Muscle of leg (tissue), 11 donors: ENCODE data around the gene ZNF574. TPM values are rescaled to one million over a fixed set of nuclear protein-coding genes. Genes with fewer than 3 reads are reported as not detected.

Experiments
- DNase-seq: peaks from one replicate; pipeline ENCODE4 v3.0.0; 2013
- H3K27ac ChIP-seq: one replicate; pipeline ENCODE4 v1.5.1; 2013; ENCODE audit warnings: mild to moderate bottlenecking, low read length, control low read depth
- H3K27me3 ChIP-seq: one replicate; pipeline ENCODE4 v1.6.1; 2013; ENCODE audit warnings: low read length; ENCODE audit not compliant: control insufficient read depth, insufficient read depth
- H3K36me3 ChIP-seq: one replicate; pipeline ENCODE4 v1.6.1; 2013; ENCODE audit warnings: low read length; ENCODE audit not compliant: control insufficient read depth, insufficient read depth
- H3K4me1 ChIP-seq: one replicate; pipeline ENCODE4 v1.6.1; 2013; ENCODE audit warnings: low read length; ENCODE audit not compliant: control insufficient read depth, insufficient read depth
- H3K4me3 ChIP-seq: one replicate; pipeline ENCODE4 v1.5.1; 2013; ENCODE audit warnings: low read length, control low read depth
- H3K9me3 ChIP-seq: replicated peaks from 2 replicates; pipeline ENCODE4 v1.6.1; 2013; ENCODE audit warnings: low read depth, low read length; ENCODE audit not compliant: control insufficient read depth
- WGBS: methylation state at CpG from one replicate; pipeline ENCODE4 v1.1.5; 2013; ENCODE audit warnings: missing lambda C conversion rate; ENCODE audit not compliant: insufficient coverage; 5-methylcytosine and 5-hydroxymethylcytosine counted together
- polyA plus RNA-seq, 8 donors: library from polyadenylated mRNA; unstranded; fragments of 120-200 nt; gene quantifications; one replicate each; pipeline versions ENCODE4 v1.2.1 to v1.2.3, GENCODE V29; 2013; ENCODE audit warnings: inconsistent platforms in 1 of 8, low replicate concordance in 1 of 8; ENCODE audit not compliant: insufficient read length in 8 of 8, insufficient read depth in 1 of 8
- total RNA-seq: library from RNA; stranded (reverse); fragments of 120-200 nt; gene quantifications from one replicate; pipeline ENCODE4 v1.2.4, GENCODE V29; 2013

ZNF574 gene
- total and polyA plus RNA-seq, 9 donors = 6.4 to 13.4 (median 12.0) TPM

- H3K9me3 ChIP-seq = no peaks in the 10 kb centered on the region
- no peak overlapping the region for H3K4me3 ChIP-seq
- no peaks in the 10 kb centered on the region for H3K36me3 ChIP-seq
- no peak overlapping the region for H3K27ac ChIP-seq
- WGBS = 88% methylated on average over 8 of the region's 17 CpGs
- peaks cover 15% of the 10 kb centered on the region for H3K4me1 ChIP-seq
- H3K27me3 ChIP-seq = no peaks in the 10 kb centered on the region
- DNase-seq = no peak
Measured at GRCh38 chr19:42053037-42053935, 22.7 kb upstream of the ZNF574 start.

GRCh38 chr19:42054205-42054604, 21.8 kb upstream of the ZNF574 start:
- peaks cover 15% of the 10 kb centered on the region for H3K4me1 ChIP-seq
- H3K27ac ChIP-seq = no peak overlapping the region
- no peak overlapping the region for H3K4me3 ChIP-seq
- H3K9me3 ChIP-seq = no peaks in the 10 kb centered on the region
- no peak for DNase-seq
- H3K36me3 ChIP-seq = no peaks in the 10 kb centered on the region
- no peaks in the 10 kb centered on the region for H3K27me3 ChIP-seq
- 74% methylated on average over 13 of the region's 18 CpGs for WGBS

GRCh38 chr19:42057846-42058245, 18.1 kb upstream of the ZNF574 start:
- DNase-seq = no peak
- Histone ChIP-seq H3K4me3 (no peak overlapping the region), H3K27me3 (no peaks in the 10 kb centered on the region), H3K9me3 (no peaks in the 10 kb centered on the region), H3K4me1 (peaks cover 3% of the 10 kb centered on the region), H3K27ac (no peak overlapping the region), H3K36me3 (no peaks in the 10 kb centered on the region)
- 73% methylated on average over 2 of the region's 7 CpGs for WGBS

DNA sequence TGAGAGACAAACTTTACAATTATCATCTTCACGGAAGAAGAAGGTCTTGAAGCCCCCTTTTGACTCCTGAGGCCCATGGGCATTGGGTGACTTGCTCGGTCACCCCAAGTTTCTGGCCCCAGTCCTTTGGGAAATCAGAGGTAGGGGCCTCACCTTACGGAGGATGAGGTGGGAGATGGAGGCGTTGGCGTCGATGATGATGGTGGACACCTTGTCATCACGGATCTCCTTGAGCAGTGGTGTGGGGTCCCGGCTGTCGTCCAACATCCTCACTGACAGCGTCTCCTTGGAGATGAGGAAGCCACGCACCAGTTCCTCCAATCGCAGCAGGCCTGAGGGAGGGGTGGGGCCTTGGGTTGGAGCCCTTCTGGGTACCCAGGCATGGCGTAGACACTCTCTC, 16.8 kb upstream of the ZNF574 start:
- no peak for DNase-seq
- H3K36me3 ChIP-seq = no peaks in the 10 kb centered on the region
- H3K4me3 ChIP-seq = no peak overlapping the region
- WGBS = 91% methylated on average over 9 of the region's 13 CpGs
- no peaks in the 10 kb centered on the region for H3K4me1 ChIP-seq
- no peak overlapping the region for H3K27ac ChIP-seq
- H3K27me3 ChIP-seq = no peaks in the 10 kb centered on the region
- H3K9me3 ChIP-seq = no peaks in the 10 kb centered on the region

GRCh38 chr19:42060117-42060516, 15.8 kb upstream of the ZNF574 start:
- H3K9me3 ChIP-seq = no peaks in the 10 kb centered on the region
- H3K27ac ChIP-seq = no peak overlapping the region
- no peaks in the 10 kb centered on the region for H3K27me3 ChIP-seq
- 100% methylated on average over 1 of the region's 3 CpGs for WGBS
- no peak for DNase-seq
- no peak overlapping the region for H3K4me3 ChIP-seq
- H3K36me3 ChIP-seq = no peaks in the 10 kb centered on the region
- H3K4me1 ChIP-seq = no peaks in the 10 kb centered on the region

DNA sequence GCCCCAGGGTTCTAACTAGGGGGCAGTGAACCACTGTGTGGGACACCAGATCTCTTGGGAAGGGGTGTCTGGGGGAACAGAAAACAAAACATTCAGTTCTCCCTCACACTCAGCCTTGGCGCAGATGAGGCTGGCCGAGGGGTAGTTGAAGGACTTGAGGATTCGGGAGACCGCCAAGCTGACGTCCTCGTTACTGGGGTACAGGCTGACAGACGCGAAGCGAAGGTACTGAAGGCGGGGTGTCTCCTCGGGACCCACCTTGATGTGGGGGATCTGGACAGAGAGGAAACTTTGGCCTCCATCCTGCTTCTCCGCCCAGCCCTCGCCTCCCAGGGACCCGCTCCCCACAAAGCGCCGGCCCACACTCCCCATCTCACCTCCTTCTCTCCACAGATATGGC, 13.6 kb upstream of the ZNF574 start:
- H3K36me3 ChIP-seq = no peaks in the 10 kb centered on the region
- no peak for DNase-seq
- H3K9me3 ChIP-seq = no peaks in the 10 kb centered on the region
- H3K27ac ChIP-seq = no peak overlapping the region
- H3K4me3 ChIP-seq = no peak overlapping the region
- no peaks in the 10 kb centered on the region for H3K4me1 ChIP-seq
- 94% methylated on average over 6 of the region's 16 CpGs for WGBS
- H3K27me3 ChIP-seq = peaks cover 6% of the 10 kb centered on the region

GRCh38 chr19:42064432-42064831, 11.5 kb upstream of the ZNF574 start:
- no peak overlapping the region for H3K27ac ChIP-seq
- peaks cover 18% of the 10 kb centered on the region for H3K27me3 ChIP-seq
- WGBS = 71% methylated on average over 5 of the region's 6 CpGs
- peaks cover 7% of the 10 kb centered on the region for H3K4me1 ChIP-seq
- no peaks in the 10 kb centered on the region for H3K9me3 ChIP-seq
- no peak for DNase-seq
- no peaks in the 10 kb centered on the region for H3K36me3 ChIP-seq
- H3K4me3 ChIP-seq = no peak overlapping the region

- no peak overlapping the region for H3K27ac ChIP-seq
- no peak for DNase-seq
- WGBS = 85% methylated on average over 13 of the region's 13 CpGs
- no peak overlapping the region for H3K4me3 ChIP-seq
- no peaks in the 10 kb centered on the region for H3K9me3 ChIP-seq
- H3K4me1 ChIP-seq = peaks cover 12% of the 10 kb centered on the region
- peaks cover 22% of the 10 kb centered on the region for H3K27me3 ChIP-seq
- H3K36me3 ChIP-seq = no peaks in the 10 kb centered on the region
Measured at GRCh38 chr19:42065051-42065450, 10.9 kb upstream of the ZNF574 start.

DNA sequence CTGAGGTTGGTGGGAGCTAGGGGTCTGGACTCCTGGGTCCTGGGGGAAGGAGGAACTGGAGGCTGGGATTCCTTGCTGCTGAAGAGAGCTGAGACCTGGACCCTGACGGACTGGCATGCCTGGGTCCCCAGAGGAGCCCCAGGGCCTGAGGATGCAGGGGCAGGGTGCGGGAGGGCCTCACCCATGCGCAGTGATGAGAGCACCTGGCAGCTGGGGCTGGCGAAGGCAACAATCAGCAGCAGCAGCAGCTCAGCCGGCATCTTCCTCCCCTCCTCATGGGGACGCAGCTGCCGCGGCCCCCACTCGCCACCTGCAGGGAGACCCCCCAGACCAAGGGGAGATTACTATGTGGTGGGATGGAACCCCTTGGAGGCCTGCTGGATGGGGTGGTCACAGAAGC, 10.5 kb upstream of the ZNF574 start:
- Histone ChIP-seq H3K4me3 (no peak overlapping the region), H3K36me3 (no peaks in the 10 kb centered on the region), H3K27me3 (peaks cover 22% of the 10 kb centered on the region), H3K27ac (no peak overlapping the region), H3K9me3 (no peaks in the 10 kb centered on the region), H3K4me1 (peaks cover 17% of the 10 kb centered on the region)
- 100% methylated on average over 3 of the region's 9 CpGs for WGBS
- no peak for DNase-seq

DNA sequence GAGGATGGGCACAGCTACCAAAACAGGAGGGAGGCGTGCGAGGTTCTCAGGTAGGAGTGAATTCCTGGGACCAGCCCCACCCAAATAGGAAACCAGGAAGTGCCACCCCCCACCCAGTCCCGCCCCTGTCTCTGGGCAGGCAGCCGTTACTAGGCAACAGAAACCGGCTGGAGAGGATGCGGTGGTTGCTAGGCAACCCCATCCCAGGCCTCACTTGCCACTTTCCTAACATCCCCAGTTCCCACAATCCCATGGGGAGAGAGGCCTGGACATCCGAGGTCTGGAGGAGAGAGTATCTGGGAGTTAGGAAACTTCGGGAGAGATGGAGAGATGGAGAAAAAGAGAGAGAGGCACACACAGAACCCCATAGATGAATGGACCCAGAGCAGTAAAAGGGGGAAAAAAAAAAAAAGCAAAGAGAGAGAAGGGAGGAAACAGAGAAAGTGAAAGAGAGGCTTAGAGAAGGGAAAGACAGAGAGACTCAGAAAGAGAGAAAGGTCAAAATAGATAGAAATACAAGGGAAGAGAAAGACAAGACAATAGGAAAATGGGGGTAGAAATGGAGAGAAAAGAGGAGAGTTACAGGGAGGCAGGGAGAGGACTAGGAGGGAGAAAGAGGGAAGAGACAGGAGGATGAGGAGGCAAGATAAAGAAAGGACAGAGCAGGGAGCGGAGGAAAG, 9.8 kb upstream of the ZNF574 start:
- Histone ChIP-seq H3K27ac (no peak overlapping the region), H3K27me3 (peaks cover 24% of the 10 kb centered on the region), H3K4me3 (no peak overlapping the region), H3K36me3 (no peaks in the 10 kb centered on the region), H3K4me1 (peaks cover 17% of the 10 kb centered on the region), H3K9me3 (no peaks in the 10 kb centered on the region)
- peak; percentile 20 for DNase-seq
- 76% methylated on average over 4 of the region's 9 CpGs for WGBS
